Amniotic stem cell (primary cell): Measurements from ENCODE around the gene LAPTM4A.
"Not testable (repeated sequence)": the region's sequence is repeated elsewhere in the genome, so short reads cannot be mapped to it uniquely, and the experiment has no call there.

Source experiments
- DNase-seq: peaks from one replicate; lab custom pipeline; 2025; lab: John Stamatoyannopoulos, UW

LAPTM4A gene

GRCh38 chr2:20076757-20077156 is 25.3 kb upstream of the LAPTM4A start:
- no peak for DNase-seq

GRCh38 chr2:20074901-20075300 is 23.5 kb upstream of the LAPTM4A start:
- DNase-seq = no peak

- not testable (repeated sequence) for DNase-seq
These were observed 22.7 kb upstream of the LAPTM4A start for GRCh38 chr2:20074046-20074648.

- DNase-seq = no peak
These were observed 22.0 kb upstream of the LAPTM4A start for GRCh38 chr2:20073460-20073859.

GRCh38 chr2:20072436-20073158 is 21.2 kb upstream of the LAPTM4A start:
- DNase-seq = no peak

GRCh38 chr2:20071397-20072383 is 20.3 kb upstream of the LAPTM4A start:
- peak; percentile 86 for DNase-seq

GRCh38 chr2:20069756-20070155 is 18.3 kb upstream of the LAPTM4A start:
- DNase-seq = no peak

- DNase-seq = peak; percentile 68
These were observed 16.7 kb upstream of the LAPTM4A start for GRCh38 chr2:20067992-20068584.

GRCh38 chr2:20065885-20066602 is 14.6 kb upstream of the LAPTM4A start:
- DNase-seq = no peak

- no peak for DNase-seq
These were observed 13.4 kb upstream of the LAPTM4A start for GRCh38 chr2:20064841-20065240.

GRCh38 chr2:20064421-20064820 is 13.0 kb upstream of the LAPTM4A start:
- no peak for DNase-seq

GRCh38 chr2:20062615-20063545 is 11.5 kb upstream of the LAPTM4A start:
- peak; percentile 81 for DNase-seq

GRCh38 chr2:20061940-20062339 is 10.5 kb upstream of the LAPTM4A start:
- DNase-seq = no peak

GRCh38 chr2:20061476-20061875 is 10.0 kb upstream of the LAPTM4A start:
- no peak for DNase-seq

- no peak for DNase-seq
These were observed 8.7 kb upstream of the LAPTM4A start for GRCh38 chr2:20060106-20060505.

- no peak for DNase-seq
These were observed 5.8 kb upstream of the LAPTM4A start for GRCh38 chr2:20057268-20057667.

- DNase-seq = no peak
These were observed 3.5 kb upstream of the LAPTM4A start for GRCh38 chr2:20054931-20055330.

GRCh38 chr2:20054119-20054518 is 2.7 kb upstream of the LAPTM4A start:
- no peak for DNase-seq

GRCh38 chr2:20052861-20053281 is 1.4 kb upstream of the LAPTM4A start:
- DNase-seq = peak; percentile 59

- DNase-seq = no peak
These were observed 912 bp upstream of the LAPTM4A start for GRCh38 chr2:20052229-20052851.
